ENCODE measurements around the gene B4GALT6.

B4GALT6 gene

GRCh38 chr18:31686986-31687928 is 2.9 kb upstream of the B4GALT6 start:
- DNase-seq = no peak

- no peak for DNase-seq
These were observed 2.2 kb upstream of the B4GALT6 start for GRCh38 chr18:31686572-31686971.

- peak; percentile 50 for DNase-seq
These were observed 1.0 kb upstream of the B4GALT6 start for GRCh38 chr18:31685097-31686082.

GRCh38 chr18:31683968-31684278 is 458 bp downstream of the B4GALT6 start:
- no peak for DNase-seq

GRCh38 chr18:31683106-31683505 is 1.3 kb downstream of the B4GALT6 start:
- no peak for DNase-seq

GRCh38 chr18:31680831-31681568 is 3.4 kb downstream of the B4GALT6 start:
- DNase-seq = no peak

- DNase-seq = no peak
These were observed 4.0 kb downstream of the B4GALT6 start for GRCh38 chr18:31680433-31680811.

GRCh38 chr18:31679791-31680432 is 4.5 kb downstream of the B4GALT6 start:
- DNase-seq = no peak

- DNase-seq = no peak
These were observed 5.1 kb downstream of the B4GALT6 start for GRCh38 chr18:31679133-31679742.

- no peak for DNase-seq
These were observed 6.0 kb downstream of the B4GALT6 start for GRCh38 chr18:31678425-31678824.

GRCh38 chr18:31677592-31677991 is 6.8 kb downstream of the B4GALT6 start:
- DNase-seq = no peak

GRCh38 chr18:31675404-31675803 is 9.0 kb downstream of the B4GALT6 start:
- no peak for DNase-seq

- DNase-seq = no peak
These were observed 11.7 kb downstream of the B4GALT6 start for GRCh38 chr18:31672628-31673135.

- no peak for DNase-seq
These were observed 12.4 kb downstream of the B4GALT6 start for GRCh38 chr18:31671951-31672350.

- no peak for DNase-seq
These were observed 14.8 kb downstream of the B4GALT6 start for GRCh38 chr18:31669541-31669940.

GRCh38 chr18:31667185-31667584 is 17.2 kb downstream of the B4GALT6 start:
- no peak for DNase-seq

GRCh38 chr18:31666055-31666454 is 18.3 kb downstream of the B4GALT6 start:
- no peak for DNase-seq

- DNase-seq = no peak
These were observed 20.3 kb downstream of the B4GALT6 start for GRCh38 chr18:31664101-31664500.

- no peak for DNase-seq
These were observed 22.4 kb downstream of the B4GALT6 start for GRCh38 chr18:31661965-31662364.

GRCh38 chr18:31660763-31661162 is 23.6 kb downstream of the B4GALT6 start:
- DNase-seq = no peak

GRCh38 chr18:31659576-31660177 is 24.7 kb downstream of the B4GALT6 start:
- no peak for DNase-seq

All from CD4-positive, alpha-beta T cell treated with Interleukin-17A for 4 hours (primary cell).